Measurements from ENCODE around the gene DNAH12. TPM values are rescaled to one million over a fixed set of nuclear protein-coding genes. Genes with fewer than 3 reads are reported as not detected.
"Not testable (repeated sequence)": the region's sequence is repeated elsewhere in the genome, so short reads cannot be mapped to it uniquely, and the experiment has no call there.

The DNAH12 gene
- total RNA-seq, 2 experiments from 2014 or later = 0.21 TPM; not detected in 1

GRCh38 chr3:57448489-57448888 lies 95.7 kb downstream of the DNAH12 start:
- POLR2A ChIA-PET; H3K9me3 ChIP-seq (ENCODE audit: low read length); H3K9me2 ChIP-seq (ENCODE audit: insufficient read depth, low read length); H3K4me1 ChIP-seq (ENCODE audit: insufficient read depth, low read length, poor library complexity, severe bottlenecking); H3K27ac ChIP-seq (ENCODE audit: low read depth, low read length, poor library complexity, severe bottlenecking); H3K4me2 ChIP-seq (ENCODE audit: low read length); H4K20me1 ChIP-seq (ENCODE audit: insufficient read depth, low read length); DNase-seq (ENCODE audit: low spot score); CTCF ChIA-PET (ENCODE audit: unreplicated experiment); H3K36me3 ChIP-seq (ENCODE audit: insufficient read depth, low read length); H3K79me2 ChIP-seq (ENCODE audit: insufficient read depth, low read depth, low read length); H3K4me3 ChIP-seq (ENCODE audit: low read depth, low read length, poor library complexity, severe bottlenecking); H2AFZ ChIP-seq (ENCODE audit: low read length); BruUV-seq (replicated peaks); intact Hi-C loops (cut with micrococcal nuclease; ENCODE audit: unreplicated experiment): not testable (repeated sequence)

- Histone ChIP-seq H3K9me2 (ENCODE audit: insufficient read depth, low read length) (no peaks in the 10 kb centered on the region), H3K27ac (ENCODE audit: low read depth, low read length, poor library complexity, severe bottlenecking) (no peak overlapping the region), H3K9me3 (ENCODE audit: low read length) (no peaks in the 10 kb centered on the region), H3K36me3 (ENCODE audit: insufficient read depth, low read length) (no peaks in the 10 kb centered on the region), H3K79me2 (ENCODE audit: insufficient read depth, low read depth, low read length) (no peaks in the 10 kb centered on the region), H3K4me3 (ENCODE audit: low read depth, low read length, poor library complexity, severe bottlenecking) (no peak overlapping the region), H2AFZ (ENCODE audit: low read length) (no peak overlapping the region), H3K4me1 (ENCODE audit: insufficient read depth, low read length, poor library complexity, severe bottlenecking) (no peaks in the 10 kb centered on the region), H3K4me2 (ENCODE audit: low read length) (no peak overlapping the region), H4K20me1 (ENCODE audit: insufficient read depth, low read length) (no peaks in the 10 kb centered on the region)
- ChIA-PET POLR2A (interaction anchor here (0.9 to 1.2 kb wide), 5 partner anchors 9 to 352 kb away, joined by 3 to 4 read pairs (median 3); no protein-coding TSS in a partner anchor), CTCF (ENCODE audit: unreplicated experiment) (no interaction called here)
- DNase-seq (ENCODE audit: low spot score) = no peak
- TF ChIP-seq CTCF (conservative IDR thresholded peaks at IDR 0.05; ENCODE audit: low read length) = no peak
- no peak for TF ChIP-seq EZH2phosphoT487 (IDR thresholded peaks at IDR 0.05; ENCODE audit: borderline replicate concordance, low read depth, low read length)
- no TSS peak for BruUV-seq (replicated peaks)
- intact Hi-C loops (cut with micrococcal nuclease; ENCODE audit: unreplicated experiment) = no loop called here
These were observed 97.8 kb downstream of the DNAH12 start for GRCh38 chr3:57446318-57446841.

GRCh38 chr3:57444469-57444868 lies 99.7 kb downstream of the DNAH12 start:
- BruUV-seq (replicated peaks) = no TSS peak

GRCh38 chr3:57440144-57440543 lies 104.0 kb downstream of the DNAH12 start:
- H3K4me3 ChIP-seq (ENCODE audit: low read depth, low read length, poor library complexity, severe bottlenecking); H3K4me1 ChIP-seq (ENCODE audit: insufficient read depth, low read length, poor library complexity, severe bottlenecking); H3K79me2 ChIP-seq (ENCODE audit: insufficient read depth, low read depth, low read length); H3K9me2 ChIP-seq (ENCODE audit: insufficient read depth, low read length); BruUV-seq (replicated peaks); CTCF ChIA-PET (ENCODE audit: unreplicated experiment); H4K20me1 ChIP-seq (ENCODE audit: insufficient read depth, low read length); H3K36me3 ChIP-seq (ENCODE audit: insufficient read depth, low read length); intact Hi-C loops (cut with micrococcal nuclease; ENCODE audit: unreplicated experiment); H3K27ac ChIP-seq (ENCODE audit: low read depth, low read length, poor library complexity, severe bottlenecking); H3K4me2 ChIP-seq (ENCODE audit: low read length); POLR2A ChIA-PET; H2AFZ ChIP-seq (ENCODE audit: low read length); DNase-seq (ENCODE audit: low spot score); H3K9me3 ChIP-seq (ENCODE audit: low read length): not testable (repeated sequence)

More at GRCh38 chr3:57444469-57444868, 99.7 kb downstream of the DNAH12 start:
- H3K4me3 ChIP-seq (ENCODE audit: low read depth, low read length, poor library complexity, severe bottlenecking) = no peak overlapping the region
- H4K20me1 ChIP-seq (ENCODE audit: insufficient read depth, low read length) = no peaks in the 10 kb centered on the region
- no peaks in the 10 kb centered on the region for H3K79me2 ChIP-seq (ENCODE audit: insufficient read depth, low read depth, low read length)
- intact Hi-C loops (cut with micrococcal nuclease; ENCODE audit: unreplicated experiment) = no loop called here
- ChIA-PET POLR2A (no interaction called here), CTCF (ENCODE audit: unreplicated experiment) (no interaction called here)
- TF ChIP-seq EZH2phosphoT487 (IDR thresholded peaks at IDR 0.05; ENCODE audit: borderline replicate concordance, low read depth, low read length) (no peak), CTCF (conservative IDR thresholded peaks at IDR 0.05; ENCODE audit: low read length) (no peak)
- DNase-seq (ENCODE audit: low spot score) = no peak
- no peaks in the 10 kb centered on the region for H3K9me2 ChIP-seq (ENCODE audit: insufficient read depth, low read length)
- H3K27ac ChIP-seq (ENCODE audit: low read depth, low read length, poor library complexity, severe bottlenecking) = no peak overlapping the region
- no peak overlapping the region for H3K4me2 ChIP-seq (ENCODE audit: low read length)
- no peak overlapping the region for H2AFZ ChIP-seq (ENCODE audit: low read length)
- no peaks in the 10 kb centered on the region for H3K4me1 ChIP-seq (ENCODE audit: insufficient read depth, low read length, poor library complexity, severe bottlenecking)
- no peaks in the 10 kb centered on the region for H3K9me3 ChIP-seq (ENCODE audit: low read length)
- no peaks in the 10 kb centered on the region for H3K36me3 ChIP-seq (ENCODE audit: insufficient read depth, low read length)

GRCh38 chr3:57438460-57438859 lies 105.7 kb downstream of the DNAH12 start:
- H2AFZ ChIP-seq (ENCODE audit: low read length); H3K9me2 ChIP-seq (ENCODE audit: insufficient read depth, low read length); BruUV-seq (replicated peaks); H3K4me3 ChIP-seq (ENCODE audit: low read depth, low read length, poor library complexity, severe bottlenecking); H3K36me3 ChIP-seq (ENCODE audit: insufficient read depth, low read length); H3K4me1 ChIP-seq (ENCODE audit: insufficient read depth, low read length, poor library complexity, severe bottlenecking); DNase-seq (ENCODE audit: low spot score); H3K4me2 ChIP-seq (ENCODE audit: low read length); H3K79me2 ChIP-seq (ENCODE audit: insufficient read depth, low read depth, low read length); intact Hi-C loops (cut with micrococcal nuclease; ENCODE audit: unreplicated experiment); CTCF ChIA-PET (ENCODE audit: unreplicated experiment); H3K27ac ChIP-seq (ENCODE audit: low read depth, low read length, poor library complexity, severe bottlenecking); H4K20me1 ChIP-seq (ENCODE audit: insufficient read depth, low read length); POLR2A ChIA-PET; H3K9me3 ChIP-seq (ENCODE audit: low read length): not testable (repeated sequence)

Data from OCI-LY7 (cell line).